GM23338 (cell line): ENCODE measurements around the gene CD93. TPM values are rescaled to one million over a fixed set of nuclear protein-coding genes. Genes with fewer than 3 reads are reported as not detected.

Experiments used
- ATAC-seq: fragments of 200-7000 bp; cut with Tn5 transposase; 3 replicates; pipeline ENCODE4 v1.9.1; 2020
- DNase-seq: peaks from one replicate; pipeline ENCODE4 v3.0.0-alpha.2; 2015; ENCODE audit warnings: low spot score
- H2AFZ ChIP-seq: fragments of 200-600 bp; sonication (generic); 2 replicates; pipeline ENCODE4 v1.8.0; 2016; ENCODE audit warnings: antibody characterized with exemption, mild to moderate bottlenecking, moderate library complexity
- H3F3A ChIP-seq: fragments of 200-600 bp; sonication (generic); replicated peaks from 2 replicates; pipeline ENCODE4 v1.8.0; 2017; ENCODE audit warnings: antibody characterized with exemption, mixed run types, low read depth
- H3K27ac ChIP-seq: fragments of 200-600 bp; sonication (generic); 2 replicates; pipeline ENCODE4 v1.6.1; 2016; ENCODE audit warnings: low read depth
- H3K27me3 ChIP-seq: fragments of 200-600 bp; sonication (generic); 2 replicates; pipeline ENCODE4 v1.8.0; 2016; ENCODE audit warnings: mild to moderate bottlenecking, mixed run types, moderate library complexity; ENCODE audit not compliant: insufficient read depth
- H3K36me3 ChIP-seq: fragments of 200-600 bp; sonication (generic); 2 replicates; pipeline ENCODE4 v1.8.0; 2016; ENCODE audit warnings: mild to moderate bottlenecking; ENCODE audit not compliant: insufficient read depth
- H3K4me1 ChIP-seq: fragments of 200-600 bp; sonication (generic); 2 replicates; pipeline ENCODE4 v1.8.0; 2016; ENCODE audit warnings: mild to moderate bottlenecking, moderate library complexity; ENCODE audit not compliant: insufficient read depth
- H3K4me2 ChIP-seq: fragments of 200-600 bp; sonication (generic); 2 replicates; pipeline ENCODE4 v1.7.1; 2017; ENCODE audit warnings: mixed run types
- H3K4me3 ChIP-seq: fragments of 200-600 bp; sonication (generic); 2 replicates; pipeline ENCODE4 v1.6.1; 2016; ENCODE audit warnings: mixed run types
- H3K79me2 ChIP-seq: fragments of 200-600 bp; sonication (generic); replicated peaks from 2 replicates; pipeline ENCODE4 v1.8.0; 2017; ENCODE audit warnings: mild to moderate bottlenecking; ENCODE audit not compliant: insufficient read depth
- H3K9me2 ChIP-seq: fragments of 200-600 bp; sonication (generic); 2 replicates; pipeline ENCODE4 v1.8.0; 2017; ENCODE audit not compliant: insufficient read depth
- H4K20me1 ChIP-seq: fragments of 200-600 bp; sonication (generic); replicated peaks from 2 replicates; pipeline ENCODE4 v1.8.0; 2017; ENCODE audit warnings: mild to moderate bottlenecking; ENCODE audit not compliant: insufficient read depth
- H3K27ac Mint-ChIP-seq: 2 replicates; pipeline ENCODE4 v1.8.0; 2020; ENCODE audit warnings: inconsistent platforms, mild to moderate bottlenecking, moderate library complexity, mixed read lengths
- H3K27me3 Mint-ChIP-seq: 3 replicates; pipeline ENCODE4 v1.8.0; 2022; ENCODE audit warnings: low read depth, mild to moderate bottlenecking, moderate library complexity, mixed read lengths, inconsistent platforms; ENCODE audit not compliant: insufficient read depth, poor library complexity
- H3K36me3 Mint-ChIP-seq: 3 replicates; pipeline ENCODE4 v1.8.0; 2021; ENCODE audit warnings: low read depth, mild to moderate bottlenecking, inconsistent platforms, moderate library complexity, mixed read lengths
- H3K4me1 Mint-ChIP-seq: 3 replicates; pipeline ENCODE4 v1.8.0; 2020; ENCODE audit warnings: mild to moderate bottlenecking, inconsistent platforms, mixed read lengths
- H3K4me3 Mint-ChIP-seq: 3 replicates; pipeline ENCODE4 v1.8.0; 2021; ENCODE audit warnings: moderate library complexity, mild to moderate bottlenecking, inconsistent platforms, mixed read lengths
- H3K9me3 Mint-ChIP-seq: 3 replicates; pipeline ENCODE4 v1.8.0; 2020; ENCODE audit warnings: moderate library complexity, mild to moderate bottlenecking, inconsistent platforms, mixed read lengths
- CREB1 ChIP-seq: fragments of 250-450 bp; sonication (Bioruptor Pico); IDR thresholded peaks from 2 replicates; pipeline ENCODE4 v1.5.0; 2020; ENCODE audit warnings: low read depth, mild to moderate bottlenecking, moderate library complexity
- CTCF ChIP-seq, 2 experiments: fragments of 200-600 bp in 1 of 2; sonication (generic) in 1 of 2; conservative IDR thresholded peaks; 2 replicates each; pipeline versions ENCODE4 v1.5.1 to v1.6.1; 2016 to 2017; ENCODE audit warnings: antibody characterized with exemption in 2 of 2, low read depth in 2 of 2, mild to moderate bottlenecking in 2 of 2, moderate library complexity in 1 of 2
- ETS1 ChIP-seq: IDR thresholded peaks from 2 replicates; pipeline ENCODE4 v1.6.1; 2016; ENCODE audit warnings: antibody characterized with exemption
- EZH2 ChIP-seq: fragments of 200-600 bp; sonication (generic); IDR thresholded peaks from one replicate; pipeline ENCODE4 v1.8.0; 2017; ENCODE audit warnings: antibody characterized with exemption, mild to moderate bottlenecking, low read depth; ENCODE audit not compliant: unreplicated experiment
- EZH2phosphoT487 ChIP-seq: fragments of 200-600 bp; sonication (generic); IDR thresholded peaks from one replicate; pipeline ENCODE4 v1.8.1; 2018; ENCODE audit warnings: antibody characterized with exemption; ENCODE audit not compliant: unreplicated experiment
- JUNB ChIP-seq: IDR thresholded peaks from one replicate; pipeline ENCODE4 v1.6.1; 2016; ENCODE audit warnings: antibody characterized with exemption; ENCODE audit not compliant: unreplicated experiment
- NANOG ChIP-seq: IDR thresholded peaks from 2 replicates; pipeline ENCODE4 v1.6.1; 2016; ENCODE audit warnings: antibody characterized with exemption, borderline replicate concordance
- POLR2AphosphoS5 ChIP-seq: IDR thresholded peaks from 2 replicates; pipeline ENCODE4 v1.6.1; 2016; ENCODE audit warnings: antibody characterized with exemption, low read depth
- REST ChIP-seq: IDR thresholded peaks from one replicate; pipeline ENCODE4 v1.6.1; 2018; ENCODE audit warnings: antibody characterized with exemption; ENCODE audit not compliant: unreplicated experiment
- STAT1 ChIP-seq: IDR thresholded peaks from one replicate; pipeline ENCODE4 v1.6.1; 2016; ENCODE audit warnings: antibody characterized with exemption; ENCODE audit not compliant: unreplicated experiment
- ZNF114 ChIP-seq: fragments of 250-450 bp; sonication (Bioruptor Pico); IDR thresholded peaks from 2 replicates; pipeline ENCODE4 v1.5.0; 2020; ENCODE audit warnings: mild to moderate bottlenecking, moderate library complexity
- ZNF331 ChIP-seq: fragments of 250-450 bp; sonication (Bioruptor Pico); IDR thresholded peaks from 2 replicates; pipeline ENCODE4 v1.5.0; 2020; ENCODE audit warnings: low read depth, mild to moderate bottlenecking, moderate library complexity
- ZNF462 ChIP-seq: fragments of 250-450 bp; sonication (Bioruptor Pico); IDR thresholded peaks from 2 replicates; pipeline ENCODE4 v1.5.0; 2020; ENCODE audit warnings: mild to moderate bottlenecking, moderate library complexity
- polyA plus RNA-seq: library from polyadenylated mRNA; unstranded; fragments of >200 nt; fragmentation: Nextera tagmentation; extraction: Ambion mirVana; gene quantifications from 2 replicates; pipeline ENCODE4 v1.2.1, GENCODE V29; 2016
- total RNA-seq: library from RNA; depleted of rRNA; stranded (reverse); fragments of >200 nt; shearing (Covaris generic); gene quantifications from 2 replicates; pipeline ENCODE4 v1.2.3, GENCODE V29; 2014

CD93 gene
- total and polyA plus RNA-seq, 2 experiments from 2014 or later: 0.03 TPM; not detected in 1

GRCh38 chr20:23072892-23073586, 13.1 kb downstream of the CD93 start:
- TF ChIP-seq EZH2: no peak
- TF ChIP-seq ZNF114 (CRISPR knock-in tag): no peak
- no peak for TF ChIP-seq NANOG
- no peak for TF ChIP-seq CTCF (conservative IDR thresholded peaks at IDR 0.05; ENCODE audit: low read depth in 2 of 2)
- TF ChIP-seq EZH2phosphoT487: no peak
- TF ChIP-seq STAT1: no peak
- no peak for TF ChIP-seq ETS1
- TF ChIP-seq CREB1: no peak
- no peak for TF ChIP-seq REST
- no peak for TF ChIP-seq POLR2AphosphoS5
- no peak for TF ChIP-seq ZNF462 (CRISPR knock-in tag)
- TF ChIP-seq JUNB: no peak
- TF ChIP-seq ZNF331: no peak
- Mint-ChIP-seq H3K27ac (no peak overlapping the region), H3K9me3 (no peaks in the 10 kb centered on the region; the same call in 2 of the 3 replicates), H3K4me3 (no peak overlapping the region), H3K36me3 (no peaks in the 10 kb centered on the region), H3K4me1 (no peaks in the 10 kb centered on the region), H3K27me3 (peaks cover 4% of the 10 kb centered on the region)
- Histone ChIP-seq H3K9me2 (no peaks in the 10 kb centered on the region), H3K4me3 (no peak overlapping the region), H3K27ac (no peak overlapping the region), H3K36me3 (no peaks in the 10 kb centered on the region), H4K20me1 (no peaks in the 10 kb centered on the region), H3K4me2 (no peak overlapping the region), H3F3A (no peaks in the 10 kb centered on the region), H3K79me2 (no peaks in the 10 kb centered on the region), H3K4me1 (no peaks in the 10 kb centered on the region), H2AFZ (no peak overlapping the region), H3K27me3 (no peaks in the 10 kb centered on the region)
- ATAC-seq (no peak), DNase-seq (no peak)
